ENCODE data around the gene ARID5B.

The ARID5B gene

GRCh38 chr10:62054408-62054807 lies 152.9 kb downstream of the ARID5B start:
- H2BK12ac ChIP-seq (ENCODE audit: low read length), result no peak overlapping the region
- no peak overlapping the region for H2BK120ac ChIP-seq (ENCODE audit: low read depth, low read length)
- no peaks in the 10 kb centered on the region for H3K79me1 ChIP-seq (ENCODE audit: low read depth, low read length)
- H2AK5ac ChIP-seq (ENCODE audit: low read depth, low read length), result no peak overlapping the region
- no peak overlapping the region for H4K8ac ChIP-seq (ENCODE audit: low read depth, low read length)
- no peak overlapping the region for H3K4me2 ChIP-seq (ENCODE audit: insufficient read depth, low read length, poor library complexity, severe bottlenecking)
- H3K9me3 ChIP-seq (replicated peaks in 1 of 2; ENCODE audit: control insufficient read depth in 2 of 2, insufficient read depth in 1 of 2, low read depth in 1 of 2, low read length in 2 of 2), result peaks cover 0 to 9% of the 10 kb centered on the region in 2 donors
- H4K91ac ChIP-seq (ENCODE audit: low read depth, low read length, poor library complexity), result no peak overlapping the region
- no peak overlapping the region for H2BK15ac ChIP-seq (ENCODE audit: low read length)
- H3K4me1 ChIP-seq (ENCODE audit: control insufficient read depth in 2 of 2, insufficient read depth in 1 of 2, low read depth in 1 of 2, low read length in 2 of 2), result peaks cover 3 to 11% of the 10 kb centered on the region in 2 donors
- H2BK5ac ChIP-seq (ENCODE audit: low read length), result no peak overlapping the region
- no peak overlapping the region for H3K23ac ChIP-seq (ENCODE audit: low read depth, low read length, poor library complexity)
- no peak overlapping the region for H2AFZ ChIP-seq (ENCODE audit: low read length)
- no peak overlapping the region for H3K4me3 ChIP-seq (ENCODE audit: low read length in 2 of 2)
- no peak overlapping the region for H3K4ac ChIP-seq (ENCODE audit: low read length)
- no peak overlapping the region for H3K9ac ChIP-seq (ENCODE audit: low read depth, low read length, poor library complexity)
- H3K27ac ChIP-seq (replicated peaks; ENCODE audit: low read length), result no peak overlapping the region
- peaks cover 0 to 51% of the 10 kb centered on the region in 2 donors for H3K36me3 ChIP-seq (replicated peaks in 1 of 2; ENCODE audit: control insufficient read depth in 2 of 2, insufficient read depth in 2 of 2, low read length in 2 of 2)
- DNase-seq (ENCODE audit: low spot score), result no peak
- H3K27me3 ChIP-seq (ENCODE audit: control insufficient read depth in 3 of 3, insufficient read depth in 3 of 3, low read depth in 1 of 3, low read length in 3 of 3), result no peaks in the 10 kb centered on the region
- H3K14ac ChIP-seq (ENCODE audit: low read length), result no peak overlapping the region
- H3K18ac ChIP-seq (ENCODE audit: low read length), result no peak overlapping the region

- no peak overlapping the region for H2BK5ac ChIP-seq (ENCODE audit: low read length)
- H3K4ac ChIP-seq (ENCODE audit: low read length), result no peak overlapping the region
- H3K27me3 ChIP-seq (ENCODE audit: control insufficient read depth in 3 of 3, insufficient read depth in 3 of 3, low read depth in 1 of 3, low read length in 3 of 3), result no peaks in the 10 kb centered on the region
- no peak overlapping the region for H2BK120ac ChIP-seq (ENCODE audit: low read depth, low read length)
- no peak overlapping the region for H2AFZ ChIP-seq (ENCODE audit: low read length)
- no peak overlapping the region for H3K27ac ChIP-seq (replicated peaks; ENCODE audit: low read length)
- no peak overlapping the region for H4K8ac ChIP-seq (ENCODE audit: low read depth, low read length)
- H2AK5ac ChIP-seq (ENCODE audit: low read depth, low read length), result no peak overlapping the region
- H2BK15ac ChIP-seq (ENCODE audit: low read length), result no peak overlapping the region
- peaks cover 0 to 9% of the 10 kb centered on the region in 2 donors for H3K9me3 ChIP-seq (replicated peaks in 1 of 2; ENCODE audit: control insufficient read depth in 2 of 2, insufficient read depth in 1 of 2, low read depth in 1 of 2, low read length in 2 of 2)
- peaks cover 0 to 55% of the 10 kb centered on the region in 2 donors for H3K36me3 ChIP-seq (replicated peaks in 1 of 2; ENCODE audit: control insufficient read depth in 2 of 2, insufficient read depth in 2 of 2, low read length in 2 of 2)
- WGBS, 2 donors (ENCODE audit: extremely low coverage in 2 of 2, insufficient read length in 2 of 2, insufficient replicate concordance in 1 of 2), result no CpG with 5 or more reads among the region's 1 CpG
- no peak overlapping the region for H3K4me2 ChIP-seq (ENCODE audit: insufficient read depth, low read length, poor library complexity, severe bottlenecking)
- no peak overlapping the region for H3K18ac ChIP-seq (ENCODE audit: low read length)
- no peak overlapping the region for H3K9ac ChIP-seq (ENCODE audit: low read depth, low read length, poor library complexity)
- no peak overlapping the region for H2BK12ac ChIP-seq (ENCODE audit: low read length)
- H3K79me1 ChIP-seq (ENCODE audit: low read depth, low read length), result no peaks in the 10 kb centered on the region
- no peak overlapping the region for H3K4me3 ChIP-seq (ENCODE audit: low read length in 2 of 2)
- no peak overlapping the region for H3K14ac ChIP-seq (ENCODE audit: low read length)
- no peak for DNase-seq (ENCODE audit: low spot score)
- H3K23ac ChIP-seq (ENCODE audit: low read depth, low read length, poor library complexity), result no peak overlapping the region
- H3K4me1 ChIP-seq (ENCODE audit: control insufficient read depth in 2 of 2, insufficient read depth in 1 of 2, low read depth in 1 of 2, low read length in 2 of 2), result peaks cover 3 to 11% of the 10 kb centered on the region in 2 donors
- no peak overlapping the region for H4K91ac ChIP-seq (ENCODE audit: low read depth, low read length, poor library complexity)
Observed at GRCh38 chr10:62054830-62055229, 153.3 kb downstream of the ARID5B start.

GRCh38 chr10:62056219-62056618 lies 154.7 kb downstream of the ARID5B start:
- Histone ChIP-seq H2BK15ac (ENCODE audit: low read length) (no peak overlapping the region), H4K8ac (ENCODE audit: low read depth, low read length) (no peak overlapping the region), H3K23ac (ENCODE audit: low read depth, low read length, poor library complexity) (no peak overlapping the region), H3K4ac (ENCODE audit: low read length) (no peak overlapping the region), H3K9ac (ENCODE audit: low read depth, low read length, poor library complexity) (no peak overlapping the region), H4K91ac (ENCODE audit: low read depth, low read length, poor library complexity) (no peak overlapping the region), H3K9me3 (replicated peaks in 1 of 2; ENCODE audit: control insufficient read depth in 2 of 2, insufficient read depth in 1 of 2, low read depth in 1 of 2, low read length in 2 of 2) (peaks cover 0 to 12% of the 10 kb centered on the region in 2 donors), H2BK120ac (ENCODE audit: low read depth, low read length) (no peak overlapping the region), H3K4me2 (ENCODE audit: insufficient read depth, low read length, poor library complexity, severe bottlenecking) (no peak overlapping the region), H3K14ac (ENCODE audit: low read length) (no peak overlapping the region), H3K27ac (replicated peaks; ENCODE audit: low read length) (no peak overlapping the region), H2BK12ac (ENCODE audit: low read length) (no peak overlapping the region), H3K4me1 (ENCODE audit: control insufficient read depth in 2 of 2, insufficient read depth in 1 of 2, low read depth in 1 of 2, low read length in 2 of 2) (peaks cover 0 to 5% of the 10 kb centered on the region in 2 donors), H3K79me1 (ENCODE audit: low read depth, low read length) (no peaks in the 10 kb centered on the region), H3K4me3 (ENCODE audit: low read length in 2 of 2) (no peak overlapping the region), H2AFZ (ENCODE audit: low read length) (no peak overlapping the region), H3K18ac (ENCODE audit: low read length) (no peak overlapping the region), H2AK5ac (ENCODE audit: low read depth, low read length) (no peak overlapping the region), H3K36me3 (replicated peaks in 1 of 2; ENCODE audit: control insufficient read depth in 2 of 2, insufficient read depth in 2 of 2, low read length in 2 of 2) (peaks cover 0 to 69% of the 10 kb centered on the region in 2 donors), H3K27me3 (ENCODE audit: control insufficient read depth in 3 of 3, insufficient read depth in 3 of 3, low read depth in 1 of 3, low read length in 3 of 3) (no peaks in the 10 kb centered on the region), H2BK5ac (ENCODE audit: low read length) (no peak overlapping the region)
- DNase-seq (ENCODE audit: low spot score), result no peak
- no CpG with 5 or more reads among the region's 2 CpGs for WGBS, 2 donors (ENCODE audit: extremely low coverage in 2 of 2, insufficient read length in 2 of 2, insufficient replicate concordance in 1 of 2)

- no peak overlapping the region for H2AK5ac ChIP-seq (ENCODE audit: low read depth, low read length)
- H3K18ac ChIP-seq (ENCODE audit: low read length), result no peak overlapping the region
- no peak overlapping the region for H3K14ac ChIP-seq (ENCODE audit: low read length)
- no peaks in the 10 kb centered on the region for H3K79me1 ChIP-seq (ENCODE audit: low read depth, low read length)
- no peak overlapping the region for H4K91ac ChIP-seq (ENCODE audit: low read depth, low read length, poor library complexity)
- no peak overlapping the region for H2BK120ac ChIP-seq (ENCODE audit: low read depth, low read length)
- DNase-seq (ENCODE audit: low spot score), result no peak
- H2BK12ac ChIP-seq (ENCODE audit: low read length), result no peak overlapping the region
- H3K4me3 ChIP-seq (ENCODE audit: low read length in 2 of 2), result no peak overlapping the region
- no peak overlapping the region for H3K27ac ChIP-seq (replicated peaks; ENCODE audit: low read length)
- H3K23ac ChIP-seq (ENCODE audit: low read depth, low read length, poor library complexity), result no peak overlapping the region
- H2AFZ ChIP-seq (ENCODE audit: low read length), result no peak overlapping the region
- H3K36me3 ChIP-seq (replicated peaks in 1 of 2; ENCODE audit: control insufficient read depth in 2 of 2, insufficient read depth in 2 of 2, low read length in 2 of 2), result peaks cover 0 to 70% of the 10 kb centered on the region in 2 donors
- H3K4ac ChIP-seq (ENCODE audit: low read length), result no peak overlapping the region
- no peaks in the 10 kb centered on the region for H3K27me3 ChIP-seq (ENCODE audit: control insufficient read depth in 3 of 3, insufficient read depth in 3 of 3, low read depth in 1 of 3, low read length in 3 of 3)
- peaks cover 0 to 12% of the 10 kb centered on the region in 2 donors for H3K9me3 ChIP-seq (replicated peaks in 1 of 2; ENCODE audit: control insufficient read depth in 2 of 2, insufficient read depth in 1 of 2, low read depth in 1 of 2, low read length in 2 of 2)
- H3K9ac ChIP-seq (ENCODE audit: low read depth, low read length, poor library complexity), result no peak overlapping the region
- H2BK5ac ChIP-seq (ENCODE audit: low read length), result no peak overlapping the region
- peaks cover 0 to under 1% of the 10 kb centered on the region in 2 donors for H3K4me1 ChIP-seq (ENCODE audit: control insufficient read depth in 2 of 2, insufficient read depth in 1 of 2, low read depth in 1 of 2, low read length in 2 of 2)
- H2BK15ac ChIP-seq (ENCODE audit: low read length), result no peak overlapping the region
- H4K8ac ChIP-seq (ENCODE audit: low read depth, low read length), result no peak overlapping the region
- H3K4me2 ChIP-seq (ENCODE audit: insufficient read depth, low read length, poor library complexity, severe bottlenecking), result no peak overlapping the region
- WGBS, 2 donors (ENCODE audit: extremely low coverage in 2 of 2, insufficient read length in 2 of 2, insufficient replicate concordance in 1 of 2), result no CpG with 5 or more reads among the region's 3 CpGs
Observed at GRCh38 chr10:62056698-62057097, 155.2 kb downstream of the ARID5B start.
